Smooth muscle cell (in vitro differentiated cells): ENCODE results near the gene C1orf105. TPM values are rescaled to one million over a fixed set of nuclear protein-coding genes. Genes with fewer than 3 reads are reported as not detected.

ENCODE experiments used
- DNase-seq: peaks from one replicate; lab custom pipeline; 2025; ENCODE audit not compliant: unreplicated experiment; lab: John Stamatoyannopoulos, UW
- H2AFZ ChIP-seq: fragments of 200-600 bp; sonication (generic); 2 replicates; pipeline ENCODE4 v1.6.0; 2016; ENCODE audit warnings: antibody characterized with exemption, low read depth, mild to moderate bottlenecking
- H3F3A ChIP-seq: fragments of 200-600 bp; sonication (generic); 2 replicates; pipeline ENCODE4 v1.6.0; 2017; ENCODE audit warnings: antibody characterized with exemption, low read depth
- H3K27ac ChIP-seq: fragments of 200-600 bp; sonication (generic); 2 replicates; pipeline ENCODE4 v1.5.1; 2016; ENCODE audit warnings: low read depth, mild to moderate bottlenecking
- H3K27me3 ChIP-seq: fragments of 200-600 bp; sonication (generic); 2 replicates; pipeline ENCODE4 v1.6.1; 2016; ENCODE audit warnings: low read depth, mild to moderate bottlenecking
- H3K36me3 ChIP-seq: fragments of 200-600 bp; sonication (generic); 2 replicates; pipeline ENCODE4 v1.5.1; 2016; ENCODE audit warnings: low read depth
- H3K4me1 ChIP-seq: fragments of 200-600 bp; sonication (generic); 2 replicates; pipeline ENCODE4 v1.5.1; 2016; ENCODE audit warnings: low read depth
- H3K4me2 ChIP-seq: fragments of 200-600 bp; sonication (generic); 2 replicates; pipeline ENCODE4 v1.6.0; 2016; ENCODE audit warnings: mild to moderate bottlenecking
- H3K4me3 ChIP-seq: fragments of 200-600 bp; sonication (generic); 2 replicates; pipeline ENCODE4 v1.5.1; 2016; ENCODE audit warnings: mild to moderate bottlenecking
- H3K79me2 ChIP-seq: fragments of 200-600 bp; sonication (generic); 2 replicates; pipeline ENCODE4 v1.6.0; 2016; ENCODE audit warnings: low read depth, mild to moderate bottlenecking
- H3K9ac ChIP-seq: fragments of 200-600 bp; sonication (generic); 2 replicates; pipeline ENCODE4 v1.6.0; 2016; ENCODE audit warnings: low read depth
- H3K9me3 ChIP-seq: fragments of 200-600 bp; sonication (generic); replicated peaks from 2 replicates; pipeline ENCODE4 v1.5.1; 2016; ENCODE audit warnings: low read depth
- H4K20me1 ChIP-seq: fragments of 200-600 bp; sonication (generic); 2 replicates; pipeline ENCODE4 v1.6.0; 2016; ENCODE audit warnings: low read depth
- CTCF ChIP-seq: fragments of 200-600 bp; sonication (generic); IDR thresholded peaks from 2 replicates; pipeline ENCODE4 v1.5.1; 2017; ENCODE audit warnings: borderline replicate concordance, mild to moderate bottlenecking, antibody characterized with exemption; ENCODE audit not compliant: insufficient read depth, poor library complexity, severe bottlenecking
- WGBS: methylation state at CpG from one replicate; pipeline ENCODE4 v1.1.7; 2016; ENCODE audit warnings: low lambda C conversion rate; 5-methylcytosine and 5-hydroxymethylcytosine counted together
- polyA plus RNA-seq: library from polyadenylated mRNA; unstranded; fragments of >200 nt; fragmentation: Nextera tagmentation; extraction: Ambion mirVana; gene quantifications from 2 replicates; pipeline ENCODE4 v1.2.1, GENCODE V29; 2016
- total RNA-seq: library from RNA; depleted of rRNA; stranded (reverse); fragments of >200 nt; gene quantifications from 2 replicates; pipeline ENCODE4 v1.2.3, GENCODE V29; 2014

The C1orf105 gene
- total and polyA plus RNA-seq, 2 experiments from 2014 or later, result not detected

GRCh38 chr1:172411791-172412338, 8.6 kb upstream of the C1orf105 start:
- Histone ChIP-seq H3K27ac (no peak overlapping the region), H4K20me1 (no peaks in the 10 kb centered on the region), H3K4me2 (no peak overlapping the region), H3K79me2 (no peaks in the 10 kb centered on the region), H3K9me3 (no peaks in the 10 kb centered on the region), H3K36me3 (no peaks in the 10 kb centered on the region), H3K4me1 (no peaks in the 10 kb centered on the region), H2AFZ (no peak overlapping the region), H3K4me3 (no peak overlapping the region), H3K9ac (no peak overlapping the region), H3F3A (no peaks in the 10 kb centered on the region), H3K27me3 (no peaks in the 10 kb centered on the region)
- WGBS, result 94% methylated on average over 2 of the region's 2 CpGs
- TF ChIP-seq CTCF, result no peak
- no peak for DNase-seq

- Histone ChIP-seq H3K36me3 (no peaks in the 10 kb centered on the region), H4K20me1 (no peaks in the 10 kb centered on the region), H3K79me2 (no peaks in the 10 kb centered on the region), H3K27me3 (no peaks in the 10 kb centered on the region), H2AFZ (no peak overlapping the region), H3K9me3 (no peaks in the 10 kb centered on the region), H3K4me1 (no peaks in the 10 kb centered on the region), H3F3A (no peaks in the 10 kb centered on the region), H3K9ac (no peak overlapping the region), H3K27ac (no peak overlapping the region), H3K4me3 (no peak overlapping the region), H3K4me2 (no peak overlapping the region)
- TF ChIP-seq CTCF, result no peak
- no peak for DNase-seq
Observed at GRCh38 chr1:172414331-172414730, 6.2 kb upstream of the C1orf105 start.

- no peaks in the 10 kb centered on the region for H4K20me1 ChIP-seq
- H3K4me1 ChIP-seq, result no peaks in the 10 kb centered on the region
- DNase-seq, result no peak
- 82% methylated on average over 4 of the region's 4 CpGs for WGBS
- H3F3A ChIP-seq, result no peaks in the 10 kb centered on the region
- TF ChIP-seq CTCF, result no peak
- no peaks in the 10 kb centered on the region for H3K27me3 ChIP-seq
- no peaks in the 10 kb centered on the region for H3K9me3 ChIP-seq
- no peak overlapping the region for H2AFZ ChIP-seq
- no peaks in the 10 kb centered on the region for H3K79me2 ChIP-seq
- H3K4me2 ChIP-seq, result no peak overlapping the region
- no peak overlapping the region for H3K9ac ChIP-seq
- no peaks in the 10 kb centered on the region for H3K36me3 ChIP-seq
- no peak overlapping the region for H3K4me3 ChIP-seq
- H3K27ac ChIP-seq, result no peak overlapping the region
Observed at GRCh38 chr1:172416496-172417035, 3.9 kb upstream of the C1orf105 start.

GRCh38 chr1:172417557-172417956, 2.9 kb upstream of the C1orf105 start:
- Histone ChIP-seq H3K4me3 (no peak overlapping the region), H3F3A (no peaks in the 10 kb centered on the region), H3K9ac (no peak overlapping the region), H3K27me3 (no peaks in the 10 kb centered on the region), H3K79me2 (peaks cover 3% of the 10 kb centered on the region), H3K36me3 (no peaks in the 10 kb centered on the region), H3K27ac (no peak overlapping the region), H2AFZ (no peak overlapping the region), H3K4me2 (no peak overlapping the region), H3K4me1 (peaks cover 5% of the 10 kb centered on the region), H3K9me3 (no peaks in the 10 kb centered on the region), H4K20me1 (no peaks in the 10 kb centered on the region)
- no peak for DNase-seq
- 95% methylated on average over 1 of the region's 1 CpG for WGBS
- TF ChIP-seq CTCF, result no peak
